ENCODE data around the gene VPS37C. TPM values are rescaled to one million over a fixed set of nuclear protein-coding genes. Genes with fewer than 3 reads are reported as not detected.

VPS37C gene
- total RNA-seq, 4 donors from 2014 or later, result 8.6 to 23.3 (median 20.5) TPM

DNA sequence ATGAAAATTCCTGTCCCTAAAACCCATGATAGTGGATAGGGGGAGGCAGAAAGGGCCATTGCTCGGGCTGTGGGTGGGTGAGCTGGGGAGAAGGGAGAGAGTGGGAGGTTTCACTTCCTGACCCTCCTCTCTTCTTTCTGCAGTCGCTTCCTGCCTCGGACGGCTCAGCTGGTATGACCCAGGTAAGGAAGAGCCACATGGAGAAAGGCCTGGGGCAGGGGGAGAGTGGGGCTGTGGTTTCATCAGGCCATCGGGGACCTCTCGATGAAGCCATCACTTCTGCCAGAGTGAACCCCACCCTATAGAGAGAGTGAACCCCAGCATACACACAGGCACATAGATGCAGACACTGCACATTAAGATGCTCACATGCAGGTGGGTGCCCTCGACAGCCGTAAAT is 46.3 kb downstream of the VPS37C start:
- WGBS, 2 donors (ENCODE audit: low coverage in 1 of 2), result 56 to 74% methylated on average over 5 to 8 of the region's 8 CpGs
- in situ Hi-C loops (cut with MboI; ENCODE audit: low pct_ligation_motif_present in 1 of 4, low pct_unique_long_range_greater_than_20kb in 1 of 4, low sequenced_read_pairs in 3 of 4), result no loop called here
- no peaks in the 10 kb centered on the region for H3K4me1 ChIP-seq
- H3K36me3 ChIP-seq, result no peaks in the 10 kb centered on the region
- intact Hi-C loops (cut with DNase I; ENCODE audit: low total_unique reads), result no loop called here
- no peaks in the 10 kb centered on the region for H3K9me3 ChIP-seq
- H3K4me3 ChIP-seq, result no peak overlapping the region
- no peaks in the 10 kb centered on the region for H3K27me3 ChIP-seq
- no peak overlapping the region for H3K27ac ChIP-seq
- no peak for DNase-seq
- TF ChIP-seq POLR2AphosphoS5 (IDR thresholded peaks at IDR 0.05), result no peak

DNA sequence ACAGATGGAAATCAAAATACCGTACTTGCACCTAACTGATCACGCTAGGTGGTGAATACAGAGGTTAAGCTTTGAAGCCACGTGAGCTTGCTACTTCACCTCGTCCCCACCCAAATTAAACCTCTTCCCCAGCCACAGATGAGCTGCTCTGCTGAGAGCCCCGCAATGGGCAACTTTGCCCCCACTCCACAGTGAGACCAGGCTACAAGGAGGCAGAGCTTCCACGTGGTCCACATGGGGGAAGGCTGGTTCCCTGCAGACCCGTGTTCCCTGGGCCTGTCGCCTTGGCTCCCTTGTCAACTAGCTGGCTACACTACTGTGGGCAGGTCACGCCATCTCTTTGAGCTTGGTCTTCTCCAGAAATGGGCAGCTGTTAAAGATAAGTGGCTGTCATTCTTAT is 48.0 kb downstream of the VPS37C start:
- DNase-seq, result no peak
- Histone ChIP-seq H3K27ac (no peak overlapping the region), H3K36me3 (no peaks in the 10 kb centered on the region), H3K9me3 (no peaks in the 10 kb centered on the region), H3K27me3 (no peaks in the 10 kb centered on the region), H3K4me1 (no peaks in the 10 kb centered on the region), H3K4me3 (no peak overlapping the region)
- intact Hi-C loops (cut with DNase I; ENCODE audit: low total_unique reads), result no loop called here
- in situ Hi-C loops (cut with MboI; ENCODE audit: low pct_ligation_motif_present in 1 of 4, low pct_unique_long_range_greater_than_20kb in 1 of 4, low sequenced_read_pairs in 3 of 4), result no loop called here
- 89 to 100% methylated on average over 2 to 9 of the region's 9 CpGs for WGBS, 2 donors (ENCODE audit: low coverage in 1 of 2)
- TF ChIP-seq POLR2AphosphoS5 (IDR thresholded peaks at IDR 0.05) (no peak), EP300 (IDR thresholded peaks at IDR 0.05; ENCODE audit: low read depth) (no peak), POLR2A (IDR thresholded peaks at IDR 0.05) (no peak)
- TF ChIP-seq, protein P1, sequence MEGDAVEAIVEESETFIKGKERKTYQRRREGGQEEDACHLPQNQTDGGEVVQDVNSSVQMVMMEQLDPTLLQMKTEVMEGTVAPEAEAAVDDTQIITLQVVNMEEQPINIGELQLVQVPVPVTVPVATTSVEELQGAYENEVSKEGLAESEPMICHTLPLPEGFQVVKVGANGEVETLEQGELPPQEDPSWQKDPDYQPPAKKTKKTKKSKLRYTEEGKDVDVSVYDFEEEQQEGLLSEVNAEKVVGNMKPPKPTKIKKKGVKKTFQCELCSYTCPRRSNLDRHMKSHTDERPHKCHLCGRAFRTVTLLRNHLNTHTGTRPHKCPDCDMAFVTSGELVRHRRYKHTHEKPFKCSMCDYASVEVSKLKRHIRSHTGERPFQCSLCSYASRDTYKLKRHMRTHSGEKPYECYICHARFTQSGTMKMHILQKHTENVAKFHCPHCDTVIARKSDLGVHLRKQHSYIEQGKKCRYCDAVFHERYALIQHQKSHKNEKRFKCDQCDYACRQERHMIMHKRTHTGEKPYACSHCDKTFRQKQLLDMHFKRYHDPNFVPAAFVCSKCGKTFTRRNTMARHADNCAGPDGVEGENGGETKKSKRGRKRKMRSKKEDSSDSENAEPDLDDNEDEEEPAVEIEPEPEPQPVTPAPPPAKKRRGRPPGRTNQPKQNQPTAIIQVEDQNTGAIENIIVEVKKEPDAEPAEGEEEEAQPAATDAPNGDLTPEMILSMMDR (IDR thresholded peaks at IDR 0.05), result no peak

GRCh38 chr11:61112575-61112974 is 48.7 kb downstream of the VPS37C start:
- intact Hi-C loops (cut with DNase I; ENCODE audit: low total_unique reads) (no loop called here), in situ Hi-C loops (cut with MboI; ENCODE audit: low pct_ligation_motif_present in 1 of 4, low pct_unique_long_range_greater_than_20kb in 1 of 4, low sequenced_read_pairs in 3 of 4) (no loop called here)
- TF ChIP-seq EP300 (IDR thresholded peaks at IDR 0.05; ENCODE audit: low read depth) (no peak), POLR2AphosphoS5 (IDR thresholded peaks at IDR 0.05) (no peak), POLR2A (IDR thresholded peaks at IDR 0.05) (no peak)
- TF ChIP-seq, protein P1 (IDR thresholded peaks at IDR 0.05), result no peak
- WGBS, 2 donors (ENCODE audit: low coverage in 1 of 2), result 68 to 88% methylated on average over 3 to 6 of the region's 6 CpGs
- Histone ChIP-seq H3K9me3 (no peaks in the 10 kb centered on the region), H3K4me3 (no peak overlapping the region), H3K36me3 (no peaks in the 10 kb centered on the region), H3K27ac (no peak overlapping the region), H3K4me1 (no peaks in the 10 kb centered on the region), H3K27me3 (no peaks in the 10 kb centered on the region)
- DNase-seq, result no peak

GRCh38 chr11:61111786-61112517 is 49.3 kb downstream of the VPS37C start:
- intact Hi-C loops (cut with DNase I; ENCODE audit: low total_unique reads), result no loop called here
- no peak for DNase-seq
- H3K27ac ChIP-seq, result no peak overlapping the region
- no peak overlapping the region for H3K4me3 ChIP-seq
- H3K36me3 ChIP-seq, result no peaks in the 10 kb centered on the region
- 79% methylated on average over 11 of the region's 11 CpGs; no CpG with 5 or more reads in 1 of the 2 donors for WGBS, 2 donors (ENCODE audit: low coverage in 1 of 2)
- no peaks in the 10 kb centered on the region for H3K27me3 ChIP-seq
- H3K9me3 ChIP-seq, result no peaks in the 10 kb centered on the region
- TF ChIP-seq EP300 (IDR thresholded peaks at IDR 0.05; ENCODE audit: low read depth) (no peak), POLR2A (IDR thresholded peaks at IDR 0.05) (no peak), POLR2AphosphoS5 (IDR thresholded peaks at IDR 0.05) (no peak)
- TF ChIP-seq, protein P1 (IDR thresholded peaks at IDR 0.05), result no peak
- in situ Hi-C loops (cut with MboI; ENCODE audit: low pct_ligation_motif_present in 1 of 4, low pct_unique_long_range_greater_than_20kb in 1 of 4, low sequenced_read_pairs in 3 of 4), result no loop called here
- H3K4me1 ChIP-seq, result no peaks in the 10 kb centered on the region

DNA sequence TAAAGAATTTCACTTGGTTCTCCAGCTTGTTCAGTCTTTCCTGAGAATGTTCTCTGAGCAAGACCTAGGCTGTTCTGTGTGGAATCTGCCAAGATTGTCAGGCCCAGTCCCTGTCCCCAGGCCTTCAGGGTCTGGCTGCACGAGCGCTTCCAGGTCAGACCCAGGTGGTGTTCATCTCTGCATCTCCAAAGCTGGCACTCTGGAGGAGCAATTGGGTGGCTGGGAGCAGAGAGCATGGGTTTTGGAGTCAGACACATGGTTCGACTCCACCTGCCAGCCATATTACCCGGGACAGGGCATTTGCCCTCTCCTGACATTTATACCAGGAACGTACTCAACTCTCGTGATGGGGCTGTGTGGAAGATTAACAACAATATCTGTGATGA is 50.2 kb downstream of the VPS37C start:
- H3K27me3 ChIP-seq, result no peaks in the 10 kb centered on the region
- DNase-seq, result no peak
- intact Hi-C loops (cut with DNase I; ENCODE audit: low total_unique reads), result no loop called here

More for the DNA sequence above, 50.2 kb downstream of the VPS37C start:
- no peak for TF ChIP-seq POLR2AphosphoS5 (IDR thresholded peaks at IDR 0.05)
- TF ChIP-seq POLR2A (IDR thresholded peaks at IDR 0.05), result no peak
- TF ChIP-seq, protein P1 (IDR thresholded peaks at IDR 0.05), result no peak
- TF ChIP-seq EP300 (IDR thresholded peaks at IDR 0.05; ENCODE audit: low read depth), result no peak
- Histone ChIP-seq H3K9me3 (no peaks in the 10 kb centered on the region), H3K27ac (no peak overlapping the region), H3K36me3 (no peaks in the 10 kb centered on the region), H3K4me3 (no peak overlapping the region), H3K4me1 (no peaks in the 10 kb centered on the region)
- in situ Hi-C loops (cut with MboI; ENCODE audit: low pct_ligation_motif_present in 1 of 4, low pct_unique_long_range_greater_than_20kb in 1 of 4, low sequenced_read_pairs in 3 of 4), result no loop called here
- 88% methylated on average over 6 of the region's 6 CpGs; no CpG with 5 or more reads in 1 of the 2 donors for WGBS, 2 donors (ENCODE audit: low coverage in 1 of 2)

All from transverse colon (tissue), 4 donors.